HG02938 (cell line): Measurements from ENCODE around the gene FAM47B.

ENCODE experiments used
- ATAC-seq: cut with Tn5 transposase; IDR thresholded peaks from one replicate; pipeline ENCODE4 v1.9.1; 2021; ENCODE audit warnings: mild to moderate bottlenecking, moderate library complexity; ENCODE audit not compliant: unreplicated experiment

The FAM47B gene

DNA sequence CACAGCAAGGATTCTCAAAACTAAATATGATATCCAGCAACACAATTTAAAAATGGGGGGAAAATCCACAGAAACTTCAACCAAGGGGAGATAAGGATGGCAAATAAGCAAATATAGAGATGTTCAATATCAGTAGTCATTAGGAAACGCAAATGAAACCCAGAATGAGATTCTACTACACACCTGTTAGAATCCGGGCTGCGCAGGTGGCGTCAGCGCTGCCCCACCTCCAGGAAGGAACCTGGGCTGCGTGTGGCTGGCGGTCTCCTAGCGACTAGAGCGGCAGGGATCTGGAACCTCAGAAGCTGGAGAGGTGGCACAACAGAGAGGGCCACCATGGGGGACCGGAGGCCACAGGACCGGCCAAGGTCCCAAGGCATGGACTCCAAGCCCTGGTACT is at the start of gene FAM47B:
Gene FAM47B, plus strand, starts transcription at position 301 of the 400 bp plus-strand sequence. Its CDS starts 36 bp downstream, at position 337.
- ATAC-seq = no peak

DNA sequence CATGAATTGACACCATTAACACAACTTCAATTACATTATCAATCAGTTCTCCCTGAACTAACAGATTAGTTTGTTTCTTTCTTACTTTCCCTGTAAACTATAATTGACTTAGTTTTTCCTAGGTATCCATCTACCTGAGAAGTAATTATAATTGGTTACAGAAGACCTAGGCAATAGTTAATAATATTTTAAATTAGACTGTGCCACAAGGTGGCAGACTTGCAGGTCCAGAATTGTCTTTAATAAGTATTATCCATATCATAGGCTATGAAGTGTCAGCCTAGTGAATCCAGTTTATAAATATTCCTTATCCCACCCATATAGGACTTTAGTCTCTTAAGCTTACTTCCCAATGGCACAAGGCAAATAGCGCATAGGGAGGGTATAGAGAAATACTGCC is 48.9 kb upstream of the FAM47B start:
- no peak for ATAC-seq

DNA sequence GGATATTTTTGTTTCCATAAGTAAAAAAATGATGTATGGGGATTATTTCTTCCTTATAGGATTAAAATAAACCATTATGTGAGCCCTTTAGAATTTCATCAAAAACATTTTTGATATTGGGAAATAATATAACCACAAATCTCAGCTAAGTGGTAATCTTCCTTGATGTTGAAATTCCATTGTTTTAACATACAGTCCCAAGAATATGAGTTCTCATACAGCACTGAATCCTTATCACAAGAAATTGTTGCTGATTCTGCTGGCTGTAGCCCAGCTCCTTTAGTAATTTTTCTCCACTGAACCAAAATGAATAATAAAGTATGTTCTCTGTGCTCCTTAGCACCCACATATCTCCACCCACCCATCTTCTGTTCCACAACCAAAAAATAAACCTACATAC is 41.9 kb upstream of the FAM47B start:
- ATAC-seq = no peak

DNA sequence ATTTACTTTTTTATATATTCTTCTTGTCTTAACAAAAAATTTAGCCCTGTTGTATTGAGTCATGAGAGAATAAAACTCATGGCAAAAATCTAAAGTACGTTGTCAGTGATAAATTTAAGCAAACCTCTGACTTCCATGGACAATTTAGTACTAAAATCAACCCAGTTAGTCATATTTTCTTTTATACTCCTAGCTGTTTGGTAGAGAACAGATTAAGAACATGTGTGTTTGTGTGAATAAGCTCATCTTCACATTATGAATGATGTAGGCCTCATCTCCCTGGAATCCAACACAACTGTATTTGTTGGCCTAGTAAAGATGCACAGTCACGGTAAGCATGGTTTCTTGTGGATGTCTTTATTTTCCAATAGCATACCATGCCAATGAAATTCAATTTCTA is 40.8 kb upstream of the FAM47B start:
- no peak for ATAC-seq

DNA sequence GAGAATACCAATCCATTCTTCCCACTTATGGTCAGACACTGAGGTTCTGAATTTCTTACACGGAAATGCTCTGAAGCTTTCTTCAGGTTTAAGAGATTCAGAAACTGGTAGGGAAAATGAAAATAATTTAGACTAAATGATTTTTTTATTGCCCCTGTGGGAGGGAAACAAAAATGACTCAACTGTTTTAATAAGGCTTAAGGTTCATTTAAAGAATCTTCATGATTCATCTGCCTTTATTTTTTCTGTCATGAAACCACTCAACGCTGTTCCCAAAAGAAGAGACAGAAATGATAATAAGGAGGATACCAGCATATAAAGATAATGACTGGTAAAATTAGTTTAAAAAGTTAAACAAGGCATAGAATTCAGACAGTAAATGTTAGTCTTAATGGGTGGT is 39.3 kb upstream of the FAM47B start:
- no peak for ATAC-seq

DNA sequence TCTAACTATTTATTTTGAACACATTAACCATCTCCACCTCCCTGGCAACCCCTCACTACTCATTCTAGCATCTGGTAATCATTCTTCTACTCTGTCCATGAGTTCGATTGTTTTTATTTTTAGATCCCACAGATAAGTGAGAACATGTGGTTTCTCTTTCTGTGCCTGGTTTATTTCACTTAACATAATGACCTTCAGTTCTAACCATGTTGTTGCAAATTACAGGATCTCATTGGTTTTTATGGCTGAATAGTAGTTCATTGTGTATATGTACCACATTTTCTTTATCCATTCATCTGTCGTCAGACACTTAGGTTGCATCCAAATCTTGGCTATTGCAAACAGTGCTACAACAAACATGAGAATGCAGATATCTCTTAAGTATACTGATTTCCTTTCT is 33.4 kb upstream of the FAM47B start:
- ATAC-seq = no peak

DNA sequence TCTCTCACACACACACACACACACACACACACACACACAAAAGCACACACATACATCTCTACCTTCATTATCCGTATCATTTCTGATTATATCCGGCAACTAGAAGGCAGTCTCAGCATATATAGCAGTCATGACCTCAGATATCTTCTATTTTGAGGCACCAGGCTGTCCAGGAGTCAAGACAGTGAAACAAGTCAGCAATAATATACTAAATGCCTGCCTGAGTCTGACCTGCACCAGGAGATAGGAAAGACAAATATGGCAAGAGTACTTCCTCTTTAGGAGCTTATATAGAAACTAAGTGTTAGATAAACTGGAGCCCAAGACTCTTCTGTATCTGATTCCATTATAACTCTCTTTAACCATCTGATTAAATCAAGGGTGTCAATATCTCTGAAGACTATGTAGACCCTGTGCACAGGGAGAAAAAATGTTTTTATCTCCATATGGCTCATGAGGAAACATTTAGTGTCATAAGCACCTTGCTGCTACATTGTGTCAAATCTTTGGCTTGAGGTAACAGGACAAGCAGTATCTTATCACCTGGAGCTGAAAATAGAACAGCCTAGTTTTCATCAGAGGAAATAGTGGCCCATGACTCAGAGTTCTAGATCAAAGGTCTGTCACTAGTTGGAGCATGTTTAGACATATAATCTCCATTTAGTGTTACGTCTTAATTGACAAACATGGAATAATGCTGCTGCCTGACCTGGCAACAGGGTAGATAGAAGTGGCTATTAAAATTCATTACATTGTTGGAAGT is 27.0 kb upstream of the FAM47B start:
- no peak for ATAC-seq

DNA sequence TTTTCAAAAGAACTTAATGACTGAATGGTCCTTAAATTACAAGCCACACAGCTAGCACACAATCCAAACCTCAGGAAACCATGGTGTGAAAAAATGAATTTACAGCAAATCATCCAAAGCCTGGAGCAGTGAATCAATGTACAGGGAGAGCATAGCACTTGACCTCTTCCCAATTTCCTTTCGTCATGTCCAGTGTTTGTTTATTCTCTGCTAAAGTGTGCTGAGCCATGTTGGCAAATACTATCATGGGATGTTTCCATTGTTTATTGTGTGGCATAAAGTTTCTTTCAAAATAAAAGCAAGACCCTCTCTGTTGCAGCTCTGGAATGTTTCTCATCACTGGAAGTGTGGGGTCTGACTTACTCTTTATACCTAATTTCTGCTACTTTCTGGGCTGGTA is 25.4 kb upstream of the FAM47B start:
- ATAC-seq = no peak

DNA sequence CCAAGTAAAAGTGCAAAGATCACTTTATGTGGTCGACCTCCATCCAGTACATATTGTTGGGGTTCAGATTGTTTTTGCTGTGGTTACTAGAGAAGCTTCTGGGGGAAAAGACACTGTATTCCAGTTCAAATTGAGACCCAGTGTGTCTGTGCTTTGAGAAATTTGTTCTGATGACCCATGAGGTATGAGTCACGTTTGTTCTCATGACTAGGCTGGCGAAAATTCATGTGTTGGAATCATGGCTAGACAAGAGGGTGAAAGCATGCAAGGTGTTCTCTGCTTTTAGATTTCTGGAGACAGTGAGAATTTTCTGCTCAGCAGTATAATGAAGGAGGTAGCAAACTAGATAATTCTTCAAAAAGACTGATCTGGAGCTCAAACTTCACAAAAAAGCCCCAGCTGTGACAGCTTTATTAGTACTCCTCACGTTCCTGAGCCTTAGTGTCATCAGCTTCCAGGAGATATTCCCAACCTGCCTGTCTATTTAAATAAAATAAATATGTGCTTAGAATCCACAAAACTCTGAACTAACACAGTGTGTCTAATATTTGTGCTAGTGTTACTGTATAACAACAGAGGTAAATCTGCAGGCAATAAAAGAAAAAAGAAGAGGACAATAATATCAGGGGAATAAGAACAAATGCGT is 24.4 kb upstream of the FAM47B start:
- ATAC-seq = no peak

DNA sequence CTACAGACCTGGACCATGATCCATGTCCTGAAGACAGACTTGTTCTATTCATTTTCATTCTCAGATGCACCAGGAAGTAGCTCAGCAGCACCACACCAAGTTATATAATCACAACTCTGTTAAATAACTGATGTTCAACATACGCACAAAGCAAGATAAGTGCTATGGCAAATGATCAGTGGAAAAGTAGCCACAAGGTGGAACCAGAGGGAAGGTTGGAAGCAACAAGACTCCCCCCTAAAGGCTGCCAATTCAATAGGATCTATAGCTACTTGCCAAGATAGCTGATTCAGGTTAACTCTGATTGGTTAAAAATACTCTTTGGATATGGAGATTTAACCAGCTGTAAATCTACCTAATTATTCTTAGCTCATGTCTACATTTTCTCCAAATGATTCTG is 23.7 kb upstream of the FAM47B start:
- no peak for ATAC-seq

DNA sequence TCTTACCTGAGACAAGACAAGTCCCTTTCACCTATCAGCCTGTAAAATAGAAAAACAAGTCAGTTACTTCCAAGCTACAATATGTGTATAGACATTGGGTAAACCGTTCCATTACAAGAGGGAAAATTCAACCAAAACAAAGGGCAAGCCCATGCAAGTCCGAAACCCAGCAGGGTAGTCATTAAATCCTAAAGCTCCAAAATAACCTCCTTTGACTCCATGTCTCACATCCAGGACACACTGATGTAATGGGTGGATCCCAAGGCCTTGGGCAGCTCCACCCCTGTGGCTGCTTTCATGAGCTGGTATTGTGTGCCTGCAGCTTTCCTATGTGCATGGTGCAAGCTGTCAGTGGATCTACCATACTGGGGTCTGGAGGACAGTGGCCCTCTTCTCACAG is 14.7 kb upstream of the FAM47B start:
- ATAC-seq = no peak

DNA sequence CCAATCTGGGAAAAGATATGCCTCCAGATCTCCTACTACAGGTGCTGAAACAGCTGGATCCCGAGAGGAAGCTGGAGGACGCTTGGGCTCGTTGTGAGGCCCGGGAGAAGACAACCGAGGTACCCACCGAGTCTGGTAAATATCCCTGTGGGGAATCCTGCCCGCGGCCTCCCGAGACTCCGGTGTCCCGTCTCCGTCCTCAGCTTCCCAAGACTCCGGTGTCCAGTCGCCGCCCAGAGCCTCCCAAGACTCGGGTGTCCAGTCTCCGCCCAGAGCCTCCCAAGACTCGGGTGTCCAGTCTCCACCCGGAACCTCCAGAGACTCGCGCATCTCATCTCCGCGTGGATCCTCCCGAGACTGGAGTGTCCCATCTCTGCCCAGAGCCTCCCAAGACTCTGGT is 639 bp downstream of the FAM47B start:
- no peak for ATAC-seq

DNA sequence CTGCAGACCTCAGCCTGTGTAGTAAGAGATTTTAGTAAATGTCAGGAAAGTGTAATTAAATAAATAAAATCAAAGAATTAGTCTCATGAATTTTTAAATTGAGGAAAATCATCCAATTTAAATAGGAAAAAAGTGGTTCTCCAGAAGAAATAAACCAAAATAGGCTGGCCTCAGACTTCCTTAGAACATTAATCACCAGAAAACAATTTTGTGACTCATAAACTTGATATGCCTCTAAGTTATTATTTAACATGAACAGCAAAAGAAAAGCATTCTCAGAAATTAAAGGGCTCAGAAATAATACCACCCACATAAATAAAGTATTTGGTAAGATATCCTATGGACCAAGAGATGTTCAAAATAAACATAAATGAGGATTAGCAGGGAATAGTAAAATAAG is 14.3 kb downstream of the FAM47B start:
- ATAC-seq = no peak

DNA sequence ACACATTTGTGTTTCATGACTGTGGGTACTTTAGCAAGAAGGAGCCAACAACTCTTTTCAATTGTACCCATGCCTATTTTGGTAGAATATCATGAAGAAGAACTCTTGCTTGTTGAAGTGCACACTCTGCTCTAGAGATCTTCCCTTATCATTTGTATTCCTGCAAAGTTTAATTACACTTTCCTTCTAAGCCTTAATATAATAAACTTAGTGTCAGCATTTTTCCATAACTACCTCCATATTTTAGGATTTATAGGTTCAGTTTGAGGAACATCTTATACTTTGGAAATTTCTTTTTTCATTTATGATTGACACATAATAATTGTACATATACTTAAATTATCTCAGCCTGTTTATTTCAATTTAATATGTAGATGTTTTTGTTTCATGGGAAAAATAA is 19.1 kb downstream of the FAM47B start:
- ATAC-seq = no peak

DNA sequence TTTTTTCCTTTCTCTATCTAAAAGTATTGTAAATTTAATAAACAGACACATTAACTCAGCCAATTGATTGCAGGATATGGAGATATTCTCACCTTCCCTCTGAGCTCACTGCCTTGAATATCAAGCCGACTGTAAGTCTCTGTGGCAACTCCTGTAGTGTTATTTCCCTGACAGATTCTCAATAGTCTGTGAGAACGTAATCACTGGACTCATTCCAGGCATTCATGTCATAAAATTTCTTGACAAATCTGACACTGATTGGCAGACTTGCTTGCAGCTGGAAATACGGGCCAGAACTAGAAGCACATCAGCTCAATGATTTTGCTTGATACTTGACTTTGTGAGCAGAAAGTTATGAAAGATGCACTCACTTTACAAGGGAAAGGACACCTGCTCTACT is 29.6 kb downstream of the FAM47B start:
- ATAC-seq = no peak

DNA sequence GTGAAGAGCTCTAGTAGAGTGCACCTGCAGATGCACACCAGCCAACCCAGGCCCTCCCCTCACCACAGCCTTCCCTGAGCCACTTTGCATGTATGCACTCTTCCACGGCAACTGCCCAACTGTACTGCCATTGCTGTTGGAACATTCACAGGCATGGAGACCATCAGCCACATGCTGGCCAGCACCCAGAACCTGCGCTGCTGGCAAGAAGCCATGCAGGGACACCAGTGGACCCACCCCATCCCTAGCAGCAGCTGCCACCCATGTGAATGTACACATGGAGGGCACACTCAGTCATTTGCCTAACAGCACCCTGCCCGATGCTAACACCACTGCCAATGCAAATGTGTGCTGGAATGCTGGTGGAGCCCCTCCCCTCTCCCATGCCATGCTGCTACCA is 35.6 kb downstream of the FAM47B start:
- ATAC-seq = no peak

DNA sequence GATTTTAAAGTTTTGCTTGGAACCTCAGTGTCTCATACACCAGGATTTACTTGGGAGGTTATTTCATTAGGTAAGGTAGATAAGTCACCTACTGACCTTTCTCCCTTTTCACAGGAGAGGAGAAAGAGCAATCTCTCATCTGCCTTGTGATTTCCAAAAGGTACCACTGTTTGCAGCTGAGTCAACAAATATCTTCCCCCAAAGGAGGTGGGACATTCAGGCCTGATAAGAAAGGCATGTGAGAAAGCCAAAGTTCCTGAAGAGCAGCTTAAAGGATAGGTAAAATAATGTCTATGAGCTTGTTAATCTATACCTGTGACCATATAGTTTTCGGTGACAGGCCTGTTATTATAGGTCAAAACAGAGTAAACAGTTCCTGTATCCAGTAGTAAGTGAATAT is 45.0 kb downstream of the FAM47B start:
- no peak for ATAC-seq
